AG09319 (cell line): Measurements from ENCODE around the gene WT1.

ENCODE experiments used
- DNase-seq: peaks from one replicate; pipeline ENCODE4 v3.0.0-alpha.2; 2010; ENCODE audit warnings: low read depth; ENCODE audit errors: extremely low read depth
- CTCF ChIP-seq: IDR thresholded peaks from 2 replicates; pipeline ENCODE4 v1.5.1; 2011; ENCODE audit warnings: low read depth, mild to moderate bottlenecking, inconsistent platforms, low read length, moderate library complexity

Gene WT1

GRCh38 chr11:32344946-32345345 is 90.4 kb downstream of the WT1 start:
- DNase-seq: no peak
- TF ChIP-seq CTCF: no peak

GRCh38 chr11:32343325-32344008 is 91.9 kb downstream of the WT1 start:
- TF ChIP-seq CTCF: no peak
- no peak for DNase-seq

GRCh38 chr11:32341620-32342613 is 93.4 kb downstream of the WT1 start:
- no peak for DNase-seq
- no peak for TF ChIP-seq CTCF

- TF ChIP-seq CTCF: no peak
- no peak for DNase-seq
Observed at GRCh38 chr11:32340181-32340580, 95.2 kb downstream of the WT1 start.
